NCI-H446 (cell line): Measurements from ENCODE around the gene MTHFD2.
"Not testable (repeated sequence)": the region's sequence is repeated elsewhere in the genome, so short reads cannot be mapped to it uniquely, and the experiment has no call there.

ENCODE experiments used
- DNase-seq, 2 experiments: peaks; one replicate each; lab custom pipeline; 2025; lab: John Stamatoyannopoulos, UW

Gene MTHFD2

DNA sequence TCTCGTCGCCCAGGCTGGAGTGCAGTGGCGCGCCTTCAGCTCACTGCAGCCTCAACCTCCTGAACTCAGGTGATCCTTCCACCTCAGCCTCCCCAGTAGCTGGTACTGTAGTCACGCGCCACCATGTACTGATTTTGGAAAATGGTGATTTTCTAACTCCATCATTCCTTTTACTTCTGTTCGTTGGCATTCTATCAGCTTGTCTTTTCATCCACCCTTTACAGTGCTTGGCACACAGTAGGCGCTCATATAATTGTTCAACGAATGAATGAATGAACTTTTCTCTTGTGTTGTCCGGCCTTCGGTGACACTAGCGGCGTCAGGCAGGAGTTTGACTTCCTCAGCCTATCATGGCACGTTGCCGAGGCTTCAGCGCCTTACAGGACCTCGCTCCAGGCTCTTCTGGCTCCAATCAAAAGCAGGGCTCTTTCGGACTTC, 373 bp upstream of the MTHFD2 start:
- DNase-seq, result no peak

DNA sequence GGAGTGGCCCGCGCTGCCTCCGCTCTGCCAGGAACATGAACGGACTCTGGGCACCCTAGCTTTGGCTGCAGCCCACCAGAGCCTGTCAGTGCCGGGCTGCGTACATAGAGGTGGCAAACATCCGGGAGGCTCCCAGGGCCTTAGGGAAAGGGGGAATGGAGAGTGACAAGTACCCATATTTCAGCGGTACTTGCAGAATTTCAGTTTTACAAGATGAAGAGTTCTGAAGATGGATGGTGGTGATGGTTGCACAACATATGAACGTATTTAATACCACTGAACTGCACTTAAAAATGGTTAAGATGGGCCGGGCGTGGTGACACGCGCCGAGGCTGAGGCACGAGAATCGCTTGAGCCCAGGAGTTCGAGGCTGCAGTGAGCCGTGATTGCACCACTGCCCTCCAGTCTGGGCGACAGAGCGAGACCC, 873 bp downstream of the MTHFD2 start:
- no peak for DNase-seq

DNA sequence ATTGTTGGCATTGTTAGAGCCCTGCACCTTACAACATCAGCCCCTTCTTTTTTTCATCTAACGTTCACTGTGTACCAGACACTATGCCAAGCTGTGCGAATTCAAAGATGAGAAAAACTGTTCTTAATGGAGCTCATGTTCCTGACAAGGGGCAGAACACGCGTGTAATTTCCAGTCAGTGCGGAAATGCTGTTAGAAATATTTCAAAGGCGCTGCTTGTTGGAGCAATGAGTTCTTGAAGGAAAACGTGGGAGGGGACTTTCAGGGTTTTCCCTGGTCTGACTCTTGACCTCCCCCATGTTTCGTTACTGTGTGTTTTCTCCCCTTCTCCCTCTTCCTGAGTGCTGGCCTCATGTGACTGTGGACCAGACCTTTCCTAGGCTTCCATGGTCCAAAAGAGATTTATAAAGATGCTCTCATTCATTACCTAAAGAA, 1.5 kb downstream of the MTHFD2 start:
- no peak for DNase-seq

DNA sequence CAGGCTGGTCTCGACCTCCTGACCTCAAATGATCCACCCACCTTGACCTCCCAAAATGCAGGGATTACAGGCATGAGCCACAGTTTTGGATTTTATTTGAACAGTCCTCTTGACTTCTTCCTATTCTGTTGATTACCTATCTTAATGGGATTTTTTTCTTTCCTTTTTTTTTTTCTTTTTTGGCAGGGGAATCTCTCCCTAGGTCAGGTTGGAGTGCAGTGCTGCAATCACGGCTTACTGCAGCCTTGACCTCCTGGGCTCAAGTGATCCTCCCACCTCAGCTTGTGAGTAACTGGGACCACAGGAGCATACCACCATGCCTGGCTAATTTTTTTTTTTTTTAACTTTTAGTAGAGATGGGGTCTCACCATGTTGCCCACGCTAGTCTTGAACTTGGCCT, 2.8 kb downstream of the MTHFD2 start:
- no peak for DNase-seq

DNA sequence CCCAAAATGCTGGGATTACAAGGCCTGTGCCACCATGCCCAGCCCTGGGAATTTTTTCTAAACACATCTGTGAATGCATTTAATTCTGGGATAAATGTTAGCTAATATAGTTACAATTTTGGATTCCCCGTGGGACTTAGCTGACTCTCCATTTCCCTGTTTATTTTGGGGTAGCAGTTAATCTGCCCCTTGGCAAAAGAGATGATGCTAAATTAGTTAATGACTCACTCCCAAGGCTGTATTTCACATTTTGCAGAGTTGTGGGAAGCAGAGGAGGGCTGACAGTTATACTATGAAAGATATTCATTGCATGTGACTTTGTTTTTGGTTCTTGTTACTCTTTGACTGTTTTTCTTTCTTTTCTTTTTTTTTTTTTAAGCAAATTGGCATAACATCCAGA, 3.2 kb downstream of the MTHFD2 start:
- DNase-seq, result no peak

DNA sequence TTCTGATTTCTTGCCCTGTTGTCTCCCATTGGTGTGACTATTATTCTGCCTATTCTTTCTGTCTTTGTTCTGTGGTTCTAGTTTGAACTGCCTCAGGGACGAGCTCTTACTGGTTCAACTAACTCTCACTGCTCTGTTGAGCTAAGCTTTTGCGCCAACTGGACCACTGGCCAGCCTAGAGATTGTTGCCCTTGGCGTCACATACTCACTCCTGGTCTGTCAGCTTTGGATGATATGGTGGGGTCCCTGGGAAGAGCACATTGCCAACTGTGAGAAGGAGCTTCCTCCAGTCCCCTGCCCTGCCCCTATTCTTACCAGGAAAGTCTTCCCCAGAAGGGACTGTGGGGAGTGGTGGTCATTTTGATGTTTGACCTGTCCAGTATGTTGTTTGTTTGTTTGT, 6.0 kb downstream of the MTHFD2 start:
- no peak for DNase-seq

DNA sequence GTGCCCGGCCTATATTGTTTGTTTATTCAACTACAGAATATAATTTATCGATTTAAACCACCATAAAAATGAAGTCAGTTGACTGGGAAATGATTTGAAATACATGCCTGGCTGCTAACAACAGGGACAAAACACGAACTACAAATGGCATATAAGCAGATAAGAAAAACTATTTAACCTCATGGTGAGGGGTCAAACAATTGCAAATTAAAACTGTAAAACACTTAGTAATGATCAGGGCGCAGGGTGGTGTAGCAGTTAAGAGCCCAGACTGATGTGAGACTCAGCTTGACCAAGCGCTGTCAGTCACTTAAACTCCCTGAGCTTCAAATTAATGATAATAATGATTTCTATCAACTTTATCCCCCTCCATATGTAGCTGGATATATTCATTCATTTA, 6.7 kb downstream of the MTHFD2 start:
- no peak for DNase-seq

DNA sequence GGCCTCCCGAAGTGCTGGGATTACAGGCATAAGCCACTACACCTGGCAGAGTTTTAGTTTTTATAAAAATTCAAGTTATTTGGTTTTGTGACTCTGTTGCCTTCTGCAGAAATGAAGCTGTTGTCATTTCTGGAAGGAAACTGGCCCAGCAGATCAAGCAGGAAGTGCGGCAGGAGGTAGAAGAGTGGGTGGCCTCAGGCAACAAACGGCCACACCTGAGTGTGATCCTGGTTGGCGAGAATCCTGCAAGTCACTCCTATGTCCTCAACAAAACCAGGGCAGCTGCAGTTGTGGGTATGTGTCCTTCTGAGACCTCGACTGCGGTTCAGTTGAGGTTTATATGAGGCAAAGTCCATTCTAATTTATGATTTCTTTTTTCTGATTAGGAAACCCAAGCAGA, 7.2 kb downstream of the MTHFD2 start:
- no peak for DNase-seq

DNA sequence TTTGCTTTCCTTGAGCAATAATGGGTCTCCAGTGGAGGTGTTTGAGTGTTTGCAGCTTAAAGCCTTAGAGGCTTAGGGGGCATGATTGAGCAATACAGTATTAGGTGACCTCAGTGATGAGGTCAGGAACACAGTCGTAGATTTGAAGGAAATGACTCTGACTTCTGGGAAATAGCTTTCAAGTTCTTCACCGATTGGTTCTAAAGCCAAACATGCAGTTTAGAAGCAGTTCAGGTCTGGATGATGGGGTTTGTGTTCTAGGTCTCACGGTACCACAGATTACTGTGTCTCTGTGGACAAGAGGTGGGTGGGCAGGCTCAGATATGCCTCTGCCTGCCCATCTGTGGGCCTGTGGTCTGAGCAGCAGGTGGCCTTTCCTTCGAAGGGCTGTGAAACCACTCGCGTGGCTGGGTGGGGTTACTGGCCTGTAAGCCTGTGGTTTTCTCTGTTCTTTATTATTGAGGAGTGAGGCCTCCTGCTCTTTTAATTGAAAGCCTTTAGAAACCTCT, 7.8 kb downstream of the MTHFD2 start:
- no peak for DNase-seq

DNA sequence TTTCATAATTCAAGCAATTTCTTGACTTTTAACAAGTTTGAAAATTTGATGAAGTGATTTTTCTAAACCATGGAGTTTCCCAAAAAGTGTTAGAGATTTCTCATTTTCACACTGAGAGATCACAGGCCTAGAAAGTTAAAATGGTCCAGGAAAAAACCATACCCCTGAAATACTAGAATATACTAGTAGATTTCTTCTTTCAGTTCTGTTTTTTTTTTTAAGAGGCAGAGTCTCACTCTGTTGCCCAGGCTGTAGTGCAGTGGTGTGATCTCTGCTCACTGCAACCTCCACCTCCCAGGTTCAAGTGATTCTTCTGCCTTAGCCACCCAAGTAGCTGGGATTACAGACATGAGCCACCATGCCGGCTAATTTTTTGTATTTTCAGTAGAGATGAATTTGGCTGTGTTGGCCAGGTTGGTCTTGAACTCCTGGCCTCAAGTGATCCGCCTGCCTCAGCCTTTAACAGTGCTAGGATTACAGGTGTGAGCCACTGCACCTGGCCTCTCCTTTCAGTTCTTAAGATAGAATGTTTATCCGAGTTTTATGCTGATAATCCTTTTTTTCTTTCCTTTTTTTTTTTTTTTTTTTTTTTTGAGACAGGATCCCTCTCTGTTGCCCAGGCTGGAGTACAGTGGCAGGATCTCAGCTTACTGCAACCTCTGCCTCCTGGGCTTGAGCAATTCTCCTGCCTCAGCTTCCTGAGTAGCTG, 14.4 kb downstream of the MTHFD2 start:
- DNase-seq, result no peak

DNA sequence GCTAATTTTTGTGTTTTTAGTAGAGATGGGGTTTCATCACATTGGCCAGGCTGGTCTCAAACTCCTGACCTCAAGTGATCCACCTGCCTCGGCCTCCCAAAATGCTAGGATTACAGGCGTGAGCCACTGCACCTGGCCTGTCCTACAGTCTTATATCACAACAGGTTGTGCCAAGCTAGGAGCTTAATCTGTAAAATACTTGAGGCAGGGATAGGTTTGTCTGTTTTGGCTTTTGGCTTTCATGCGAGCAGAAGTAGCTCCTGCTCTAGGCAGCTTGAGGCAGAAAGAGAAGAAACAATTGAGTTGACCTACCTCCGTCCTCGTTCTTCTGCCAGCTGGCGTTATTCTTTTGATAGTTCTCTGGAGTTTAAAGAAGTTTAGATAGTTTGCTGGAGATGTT, 17.4 kb downstream of the MTHFD2 start:
- not testable (repeated sequence) for DNase-seq

DNA sequence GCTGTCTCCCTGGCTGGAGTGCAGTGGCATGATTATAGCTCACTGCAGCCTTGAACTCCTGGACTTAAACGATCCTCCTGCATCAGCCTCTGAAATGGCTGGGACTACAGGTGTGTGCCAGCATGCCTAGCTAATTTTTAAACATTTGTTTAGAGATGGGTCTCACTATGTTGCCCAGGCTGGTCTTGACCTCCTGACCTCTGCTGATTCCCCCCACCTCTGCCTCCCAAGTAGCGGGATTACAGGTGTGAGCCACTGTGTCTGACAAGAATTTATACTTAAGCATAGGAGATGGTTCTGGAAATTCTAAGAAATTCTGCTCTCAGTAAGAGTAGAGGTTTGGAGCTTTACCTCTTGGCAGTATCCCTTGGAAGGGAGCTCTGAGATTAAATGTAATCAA, 18.2 kb downstream of the MTHFD2 start:
- DNase-seq, result no peak

DNA sequence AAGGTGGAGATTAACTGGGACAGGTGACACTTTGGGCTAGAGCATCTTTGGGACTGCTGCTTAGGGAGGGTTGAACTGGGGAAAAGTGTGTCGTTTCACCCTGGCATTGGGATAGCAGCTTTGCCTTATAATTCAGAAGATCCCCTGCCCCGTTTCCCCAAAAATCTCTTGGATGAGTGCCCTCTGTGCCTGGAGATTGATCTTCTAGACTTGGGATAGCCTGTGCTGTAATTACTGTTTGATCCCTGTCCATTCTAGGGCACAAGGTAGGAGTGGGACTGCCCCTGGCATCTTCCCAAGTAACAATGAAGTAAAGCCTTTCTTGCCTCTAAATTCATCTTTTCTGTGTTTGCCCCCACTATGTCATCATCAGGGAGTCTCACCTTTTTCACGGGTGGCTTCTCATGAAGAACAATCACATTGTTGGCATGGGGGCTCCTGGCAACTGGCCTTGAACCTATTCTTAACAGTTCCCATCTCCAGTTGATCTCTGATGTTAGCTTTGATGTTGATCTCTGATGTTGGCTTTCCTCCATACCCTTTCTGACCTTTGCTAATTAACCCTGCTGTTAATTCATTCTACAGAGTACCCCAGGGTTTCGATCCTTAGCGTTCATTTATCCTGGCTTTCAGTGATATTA, 21.6 kb downstream of the MTHFD2 start:
- no peak for DNase-seq

DNA sequence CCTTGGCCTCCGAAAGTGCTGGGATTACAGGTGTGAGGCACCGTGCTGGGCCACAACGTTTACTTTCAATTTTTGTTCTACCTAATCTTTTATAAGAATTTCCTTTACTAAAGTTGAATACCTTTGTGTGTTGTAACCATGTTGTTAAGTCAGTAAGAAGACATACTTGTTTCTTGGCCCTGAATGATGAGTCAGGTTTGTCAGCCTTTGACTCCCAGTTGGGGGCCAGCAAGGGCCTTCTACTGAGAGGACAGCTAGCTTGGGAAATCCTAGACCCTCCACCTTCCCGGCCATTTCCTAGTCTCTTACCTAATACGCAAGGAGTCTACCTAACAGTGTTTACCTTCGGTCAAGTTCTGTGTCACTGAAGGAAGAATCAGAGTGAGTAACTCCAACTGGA, 22.7 kb downstream of the MTHFD2 start:
- DNase-seq, result no peak

DNA sequence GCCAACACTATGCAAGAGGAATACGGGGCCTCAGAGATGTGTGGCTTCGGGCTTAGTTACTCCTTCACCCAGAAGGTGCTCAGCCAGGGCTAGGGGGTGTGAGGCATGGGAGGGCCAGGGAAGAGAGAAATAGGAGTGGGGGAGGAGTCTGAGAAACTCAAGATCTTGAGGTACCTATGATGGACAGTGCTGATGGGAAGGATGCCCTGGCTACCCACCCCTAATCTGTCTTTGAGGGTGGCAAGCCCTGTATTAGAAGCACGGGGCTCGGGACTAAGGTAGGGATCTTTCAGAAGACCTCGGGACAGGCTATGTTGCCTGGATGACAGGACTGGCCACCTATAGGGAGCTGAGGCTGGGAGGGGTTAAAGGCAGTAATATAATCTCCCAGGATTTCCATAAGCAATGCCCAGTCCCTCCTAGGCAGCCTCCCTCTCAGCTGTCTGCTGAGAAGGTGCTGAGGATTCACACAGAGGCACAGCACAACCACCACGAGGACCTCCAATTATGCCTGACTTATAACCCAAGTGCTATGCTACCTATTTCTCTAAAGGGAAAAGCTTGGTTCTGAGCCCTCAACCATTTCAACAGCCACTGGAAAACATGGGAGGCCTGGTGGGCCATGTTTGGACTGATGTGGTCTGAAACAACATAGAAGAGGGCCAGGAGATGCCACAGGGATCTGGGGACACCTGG, 23.3 kb downstream of the MTHFD2 start:
- no peak for DNase-seq

DNA sequence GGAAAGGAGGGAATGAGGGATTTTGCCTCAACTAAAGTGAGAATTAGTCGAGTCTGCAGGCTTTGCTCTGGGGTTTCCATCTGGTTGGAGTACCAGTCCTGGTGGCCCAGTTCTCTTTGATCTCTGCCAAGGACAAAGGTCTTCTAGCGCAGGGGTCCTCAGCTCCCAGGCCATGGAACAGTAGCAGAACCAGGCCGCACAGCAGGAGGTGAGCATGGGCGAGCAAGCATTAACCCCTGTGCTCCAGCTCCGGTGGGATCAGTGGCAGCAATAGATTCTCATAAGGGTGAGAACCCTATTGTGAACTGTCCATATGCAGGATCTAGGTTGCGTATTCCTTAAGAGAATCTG, 23.9 kb downstream of the MTHFD2 start:
- DNase-seq, result no peak

DNA sequence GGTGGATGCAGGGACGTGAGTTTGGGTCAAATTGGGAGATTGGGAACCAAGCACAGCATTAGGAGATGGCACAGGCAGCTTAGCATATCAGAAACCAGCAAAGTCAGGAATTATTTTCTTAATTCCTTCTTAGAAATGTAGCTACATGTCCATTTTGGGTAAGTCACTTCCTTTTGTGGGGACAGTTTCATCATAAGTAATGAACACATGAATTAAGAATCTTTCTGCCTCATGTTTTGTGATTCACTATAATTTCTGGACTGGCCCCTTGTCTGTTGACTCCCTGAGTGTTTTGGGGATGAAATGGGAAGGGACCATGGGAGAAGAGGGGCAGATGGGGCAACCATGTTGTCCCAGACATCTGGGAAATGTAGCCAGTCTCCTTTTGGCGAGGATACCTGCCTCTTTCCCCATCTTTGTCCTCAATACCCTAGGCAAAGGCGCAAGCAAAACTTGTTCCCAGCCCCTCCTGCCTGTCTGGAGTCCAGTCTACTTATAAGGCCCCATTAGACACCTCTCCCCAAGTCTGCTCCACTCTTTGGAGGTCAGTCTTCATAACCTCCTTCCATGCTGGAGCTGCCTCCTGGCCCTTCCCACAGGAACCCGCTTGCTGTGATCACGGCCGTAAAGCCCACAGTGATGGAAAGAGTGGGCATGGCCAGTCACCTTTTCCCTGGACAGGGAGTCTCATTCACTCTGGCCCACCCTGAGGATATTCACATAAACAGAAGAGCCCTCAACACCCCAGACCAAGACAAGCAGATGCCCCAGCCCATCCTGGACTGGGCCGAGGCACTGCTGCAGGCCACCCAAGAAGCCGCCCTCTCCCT, 25.7 kb downstream of the MTHFD2 start:
- no peak for DNase-seq

DNA sequence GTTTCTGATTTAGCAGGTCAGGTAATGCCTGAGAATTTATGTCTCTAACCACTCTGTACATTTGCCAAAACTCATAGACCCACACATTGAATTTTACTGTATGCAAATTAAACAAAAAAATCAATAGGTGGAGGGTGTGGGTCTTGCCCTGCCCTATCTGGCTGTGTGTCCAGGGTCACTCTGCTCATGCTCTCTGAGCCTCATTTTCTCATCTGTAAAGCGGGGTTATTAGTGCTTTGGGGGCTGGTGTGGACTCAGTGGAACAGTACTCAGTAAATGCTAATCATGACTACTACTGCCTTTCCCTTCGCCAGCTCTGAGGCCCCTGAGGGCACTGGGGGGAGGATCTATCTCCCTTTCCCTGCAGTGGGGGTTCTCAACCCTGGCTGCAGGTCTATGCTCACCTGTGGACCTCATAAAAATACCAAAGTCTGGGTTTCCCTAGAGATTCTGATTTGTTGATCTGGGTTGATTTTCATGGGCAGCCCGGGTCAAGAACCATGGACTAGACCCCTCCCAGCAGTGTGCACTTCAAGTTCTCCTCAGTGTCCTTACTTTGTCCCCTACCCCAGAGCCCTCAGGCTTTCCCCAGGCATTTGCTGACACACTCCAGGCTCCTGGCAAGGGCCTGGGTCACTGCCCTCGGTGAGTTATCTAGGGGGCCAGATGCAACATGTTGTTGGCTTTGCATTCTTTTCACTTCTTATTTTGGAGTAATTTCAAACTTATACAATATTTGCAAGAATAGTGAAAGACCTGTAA, 27.5 kb downstream of the MTHFD2 start:
- no peak for DNase-seq

DNA sequence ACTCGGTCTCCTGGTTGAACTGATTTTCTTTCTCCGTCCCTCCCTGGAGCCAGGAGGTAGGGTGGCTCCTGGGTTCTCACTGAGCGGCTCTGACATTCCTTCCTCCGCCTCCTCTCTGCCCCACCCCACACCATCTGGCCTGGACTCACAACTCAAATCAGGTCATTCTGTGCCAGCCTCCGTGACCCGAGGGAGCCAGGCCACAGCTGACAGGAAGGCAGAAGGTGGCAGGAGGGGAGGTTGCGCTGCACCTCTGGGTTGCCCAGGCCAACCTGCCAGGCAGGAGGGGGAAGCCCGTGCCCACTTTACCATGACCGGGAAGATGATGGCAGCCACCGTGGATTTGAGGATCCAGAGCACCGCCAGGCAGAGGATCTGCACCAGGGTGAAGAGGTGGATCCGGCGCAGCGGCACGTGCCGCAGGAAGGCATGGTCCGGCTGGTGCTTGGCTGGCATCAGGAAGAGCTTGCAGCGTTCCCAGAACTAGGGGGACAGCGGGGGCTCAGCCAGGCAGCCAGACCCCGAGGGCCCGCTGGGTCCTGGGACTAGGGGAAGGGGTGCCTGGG, 28.3 kb downstream of the MTHFD2 start:
- DNase-seq, result no peak

DNA sequence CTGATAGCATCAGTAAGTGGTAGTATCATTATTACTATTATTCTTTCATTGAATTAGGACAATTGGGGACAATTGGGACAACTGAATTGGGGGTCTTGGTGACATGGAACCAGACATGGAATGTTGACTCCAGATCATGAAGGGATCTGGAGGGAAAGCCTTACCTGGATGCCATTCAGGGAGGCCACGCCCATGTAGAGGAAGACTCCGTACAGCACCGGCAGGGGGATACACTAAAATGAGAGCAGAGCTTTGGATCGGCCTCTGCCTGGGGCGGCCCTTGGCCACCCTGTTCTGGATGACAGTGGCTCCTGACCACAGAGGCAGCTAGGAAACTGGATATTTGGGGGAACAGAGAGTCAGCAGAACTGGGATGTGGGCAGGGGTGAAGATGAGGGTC, 29.2 kb downstream of the MTHFD2 start:
- DNase-seq, result no peak

DNA sequence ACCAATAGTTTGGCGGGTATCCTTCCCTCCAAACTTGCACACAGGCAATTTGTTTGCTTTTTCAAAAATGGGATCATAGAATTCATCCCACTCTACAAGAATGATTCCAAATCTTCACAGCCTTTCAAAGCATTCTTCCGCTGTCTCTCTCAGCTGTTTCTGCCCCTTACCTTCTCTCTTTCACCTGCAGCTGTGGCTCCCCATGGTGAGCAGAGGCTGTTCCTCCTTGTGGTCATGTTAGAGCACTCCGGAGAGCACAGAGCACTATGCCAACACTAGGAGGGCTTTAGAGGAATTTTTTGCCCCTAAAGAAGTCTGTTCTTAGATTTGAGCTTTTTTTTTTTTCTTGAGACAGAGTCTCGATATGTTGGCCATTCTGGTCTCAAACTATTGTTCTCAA, 30.4 kb downstream of the MTHFD2 start:
- DNase-seq, result no peak
